GM12873 (cell line): ENCODE measurements around the gene PIP4K2A.

ENCODE experiments used
- TF ChIP-seq, protein P1 (sequence below): IDR thresholded peaks from 2 replicates; pipeline ENCODE4 v1.5.1; 2012; ENCODE audit warnings: low read depth, mild to moderate bottlenecking, moderate library complexity, low read length, control low read depth; ENCODE audit not compliant: insufficient read depth; ENCODE audit errors: missing control alignments

The PIP4K2A gene

GRCh38 chr10:22750131-22750530 lies 35.8 kb upstream of the PIP4K2A start:
- TF ChIP-seq, protein P1, sequence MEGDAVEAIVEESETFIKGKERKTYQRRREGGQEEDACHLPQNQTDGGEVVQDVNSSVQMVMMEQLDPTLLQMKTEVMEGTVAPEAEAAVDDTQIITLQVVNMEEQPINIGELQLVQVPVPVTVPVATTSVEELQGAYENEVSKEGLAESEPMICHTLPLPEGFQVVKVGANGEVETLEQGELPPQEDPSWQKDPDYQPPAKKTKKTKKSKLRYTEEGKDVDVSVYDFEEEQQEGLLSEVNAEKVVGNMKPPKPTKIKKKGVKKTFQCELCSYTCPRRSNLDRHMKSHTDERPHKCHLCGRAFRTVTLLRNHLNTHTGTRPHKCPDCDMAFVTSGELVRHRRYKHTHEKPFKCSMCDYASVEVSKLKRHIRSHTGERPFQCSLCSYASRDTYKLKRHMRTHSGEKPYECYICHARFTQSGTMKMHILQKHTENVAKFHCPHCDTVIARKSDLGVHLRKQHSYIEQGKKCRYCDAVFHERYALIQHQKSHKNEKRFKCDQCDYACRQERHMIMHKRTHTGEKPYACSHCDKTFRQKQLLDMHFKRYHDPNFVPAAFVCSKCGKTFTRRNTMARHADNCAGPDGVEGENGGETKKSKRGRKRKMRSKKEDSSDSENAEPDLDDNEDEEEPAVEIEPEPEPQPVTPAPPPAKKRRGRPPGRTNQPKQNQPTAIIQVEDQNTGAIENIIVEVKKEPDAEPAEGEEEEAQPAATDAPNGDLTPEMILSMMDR, result no peak

- TF ChIP-seq, protein P1, result no peak
Observed at GRCh38 chr10:22742678-22743077, 28.3 kb upstream of the PIP4K2A start.

DNA sequence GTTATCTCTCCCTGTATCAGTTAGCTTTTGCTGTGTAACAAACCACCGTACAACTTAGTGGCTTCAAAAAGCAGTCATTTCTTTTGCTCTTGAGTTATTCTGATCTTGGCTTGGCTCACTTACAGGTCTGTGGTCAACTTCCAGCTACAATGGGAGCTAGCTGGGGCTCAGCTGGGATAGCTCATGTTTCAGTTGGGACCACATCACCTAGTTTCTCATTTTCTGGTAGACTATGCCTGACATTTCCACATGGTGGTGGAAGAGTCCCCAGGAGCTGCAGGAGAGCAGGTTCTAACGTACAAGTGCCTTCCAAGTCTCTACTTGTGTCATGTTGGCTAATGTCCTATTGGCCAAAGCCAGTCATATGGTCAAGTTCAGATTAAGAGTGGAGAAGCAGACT lies 25.8 kb upstream of the PIP4K2A start:
- TF ChIP-seq, protein P1, result no peak

- TF ChIP-seq, protein P1, result no peak
Observed at GRCh38 chr10:22737587-22737986, 23.2 kb upstream of the PIP4K2A start.

GRCh38 chr10:22736134-22736533 lies 21.8 kb upstream of the PIP4K2A start:
- TF ChIP-seq, protein P1, result no peak

GRCh38 chr10:22733992-22734391 lies 19.6 kb upstream of the PIP4K2A start:
- TF ChIP-seq, protein P1, result no peak

DNA sequence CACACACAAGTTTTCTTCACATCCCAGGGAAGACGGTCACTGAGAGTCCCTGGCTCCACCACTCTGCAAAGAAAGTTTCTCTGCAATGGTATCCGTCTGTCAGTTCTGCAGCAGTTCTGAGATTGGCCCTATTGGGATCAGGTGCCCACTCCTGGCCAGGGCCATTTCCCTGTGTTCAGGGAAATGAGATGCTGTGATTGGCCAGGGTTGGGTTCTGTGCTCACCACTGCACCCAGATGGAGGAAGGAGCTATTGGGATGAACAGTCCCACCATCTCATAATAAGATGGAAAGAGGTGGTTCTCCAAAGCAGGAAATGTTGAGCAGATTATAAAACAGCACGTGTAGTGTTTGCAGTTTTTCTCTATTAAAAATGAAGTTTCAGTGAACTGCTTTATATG lies 13.3 kb upstream of the PIP4K2A start:
- TF ChIP-seq, protein P1, result no peak

- TF ChIP-seq, protein P1, result no peak
Observed at GRCh38 chr10:22727112-22727511, 12.7 kb upstream of the PIP4K2A start.
